GM13976 (cell line): ENCODE measurements around the gene GSTCD.

Experiments used
- DNase-seq: peaks from one replicate; pipeline ENCODE4 v3.0.0; 2012; ENCODE audit warnings: low spot score
- CTCF ChIP-seq: IDR thresholded peaks from 2 replicates; pipeline ENCODE4 v1.5.1; 2012; ENCODE audit warnings: borderline replicate concordance, mild to moderate bottlenecking; ENCODE audit not compliant: insufficient read depth; ENCODE audit errors: extremely low read depth, missing control alignments, control extremely low read depth
- in situ Hi-C: fragments of 300-500 bp; cut with MboI; formaldehyde crosslinking; loops from one replicate; pipeline ENCODE4 v1.12.0; 2022; ENCODE audit warnings: low sequenced_read_pairs, mixed read lengths, inconsistent platforms; ENCODE audit not compliant: unreplicated experiment

The GSTCD gene

DNA sequence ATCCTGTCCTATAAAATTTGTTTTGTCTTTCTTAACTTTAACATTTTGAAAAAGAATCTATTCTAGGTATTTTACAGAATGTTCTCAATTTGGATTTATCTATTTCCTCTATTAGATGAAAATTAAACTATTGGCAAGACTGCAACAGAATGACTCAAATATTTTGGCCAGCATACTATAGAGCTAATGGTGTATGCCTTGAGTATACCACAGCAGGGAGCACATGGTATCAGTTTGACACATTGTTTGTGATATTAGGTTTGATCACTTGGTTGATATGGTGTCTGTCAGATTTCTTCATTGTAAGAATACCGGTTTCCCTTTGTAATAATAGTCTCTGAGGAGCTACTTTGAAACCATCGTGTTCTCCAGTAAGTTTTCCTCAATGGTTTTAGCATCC, 98.9 kb downstream of the GSTCD start:
- TF ChIP-seq CTCF: no peak
- in situ Hi-C loops: no loop called here
- no peak for DNase-seq

DNA sequence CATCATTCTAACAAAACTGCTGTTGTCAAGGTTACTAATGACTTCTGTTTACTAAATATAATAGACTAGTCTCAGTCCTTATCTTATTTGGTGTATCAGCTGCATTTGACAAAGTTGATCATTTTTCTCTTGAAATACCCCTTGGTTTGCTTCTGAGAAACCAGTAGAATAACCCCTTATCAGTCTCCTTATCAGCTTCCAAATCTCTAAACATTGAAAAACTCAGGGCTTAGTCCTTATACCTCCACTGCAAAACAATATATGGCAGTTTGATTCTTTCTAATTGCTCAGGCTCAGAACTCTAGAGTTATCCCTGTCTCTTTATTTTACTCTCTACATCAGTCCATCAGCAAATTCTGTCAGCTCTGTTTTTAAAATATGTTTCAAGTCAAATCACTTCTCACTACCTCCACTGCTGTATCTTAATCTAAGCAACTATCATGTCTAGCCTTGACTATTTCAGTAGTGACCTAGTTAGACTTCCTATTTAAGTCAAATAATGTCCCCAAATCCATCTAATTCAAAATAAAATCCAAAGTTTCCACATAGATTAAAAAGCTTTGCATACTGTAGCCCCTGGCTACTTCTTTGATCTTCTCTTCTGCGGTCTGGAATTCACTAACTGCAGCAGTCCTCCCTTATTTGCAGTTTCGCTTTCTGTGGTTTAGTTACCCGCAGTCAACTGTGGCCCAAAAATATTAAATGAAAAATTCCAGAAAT, 99.6 kb downstream of the GSTCD start:
- in situ Hi-C loops: no loop called here
- no peak for TF ChIP-seq CTCF
- DNase-seq: no peak

- in situ Hi-C loops: no loop called here
- no peak for TF ChIP-seq CTCF
- DNase-seq: no peak
Observed at GRCh38 chr4:105808750-105809041, 100.1 kb downstream of the GSTCD start.

DNA sequence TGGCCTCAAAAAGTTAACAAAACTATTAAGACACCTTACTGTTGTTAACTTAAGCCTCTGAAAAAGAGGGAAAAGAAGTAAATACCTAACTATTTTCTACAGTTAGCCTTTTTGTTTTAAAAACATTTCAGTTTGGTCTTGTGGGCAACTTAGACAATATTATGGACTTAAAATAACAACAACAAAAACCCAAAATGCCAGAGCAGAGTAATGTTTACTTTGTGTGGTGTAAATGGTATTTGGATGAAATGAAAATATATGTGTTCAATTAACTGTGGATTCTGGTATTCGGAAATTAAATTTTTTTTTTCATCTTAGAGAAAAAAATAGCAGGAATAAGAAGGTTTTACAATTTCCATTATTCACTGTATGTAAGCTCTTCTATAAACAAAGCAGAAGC, 107.1 kb downstream of the GSTCD start:
- in situ Hi-C loops: no loop called here
- TF ChIP-seq CTCF: no peak
- no peak for DNase-seq

DNA sequence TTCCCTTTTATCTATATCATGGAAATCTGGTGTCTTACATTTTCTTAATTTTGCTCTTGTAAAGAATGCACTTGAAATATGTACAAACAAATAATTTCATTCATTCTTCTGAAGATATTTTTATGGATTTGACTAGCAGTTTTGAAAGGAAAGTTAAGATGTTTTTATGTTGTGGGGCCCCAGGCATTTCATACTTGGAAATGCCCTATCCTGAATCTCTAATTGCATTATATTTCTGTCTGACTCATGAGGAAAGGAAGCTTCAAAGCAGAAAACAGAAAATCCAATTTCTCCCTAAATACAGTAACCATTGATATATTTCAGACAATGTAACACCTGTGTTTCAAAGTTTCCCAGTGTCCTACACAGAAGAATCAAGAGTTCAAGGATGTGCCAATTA, 113.5 kb downstream of the GSTCD start:
- DNase-seq: no peak
- in situ Hi-C loops: no loop called here
- no peak for TF ChIP-seq CTCF

GRCh38 chr4:105828074-105828473, 119.5 kb downstream of the GSTCD start:
- TF ChIP-seq CTCF: no peak
- in situ Hi-C loops: no loop called here
- no peak for DNase-seq

DNA sequence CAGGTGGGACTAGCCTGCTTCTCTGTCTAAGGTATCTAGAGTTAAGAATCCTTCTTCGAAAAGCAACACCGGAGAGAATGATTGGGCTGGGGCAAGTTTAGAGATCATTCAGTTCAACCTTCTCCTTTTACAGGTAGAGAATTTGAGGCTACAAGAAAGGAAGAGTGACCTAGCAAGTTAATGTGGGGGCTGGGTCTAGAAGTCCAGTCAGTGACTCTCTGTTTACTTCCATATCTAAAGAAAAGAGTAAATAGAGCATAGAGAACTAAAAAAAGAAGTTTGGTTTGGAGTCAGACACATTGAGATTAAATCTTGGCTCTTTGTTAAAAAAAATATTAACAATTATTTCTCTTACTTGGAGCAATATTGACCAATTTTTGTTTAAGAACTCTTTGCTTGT, 122.6 kb downstream of the GSTCD start:
- DNase-seq: no peak
- no peak for TF ChIP-seq CTCF
- in situ Hi-C loops: no loop called here
